Stimulated activated naive B cell treated with anti-CD40 and anti-IgM and Interleukin-4, amounts not matched to agents 10 μg/mL and 1 μg/mL and 100 μg/mL, for 72 hours (primary cell): ENCODE data around the gene SAE1.

Experiments used
- ATAC-seq, 2 donors: fragments of 150-1000 bp; cut with Tn5 transposase; replicated peaks; 2 replicates each; pipeline ENCODE4 v1.10.0; 2021; ENCODE audit warnings: moderate library complexity in 1 of 2
- DNase-seq: peaks from one replicate; pipeline ENCODE4 v3.0.0; 2021
- H3K27ac Mint-ChIP-seq: one replicate; pipeline ENCODE4 v1.8.0; 2022; ENCODE audit warnings: mild to moderate bottlenecking, mixed read lengths
- H3K27me3 Mint-ChIP-seq, 2 donors: one replicate each; pipeline ENCODE4 v1.8.0; 2022; ENCODE audit warnings: mixed read lengths in 2 of 2
- H3K36me3 Mint-ChIP-seq, 2 donors: one replicate each; pipeline ENCODE4 v1.8.0; 2022; ENCODE audit warnings: mixed read lengths in 2 of 2, mild to moderate bottlenecking in 1 of 2
- H3K4me1 Mint-ChIP-seq, 2 donors: one replicate each; pipeline ENCODE4 v1.8.0; 2022; ENCODE audit warnings: mixed read lengths in 2 of 2, mild to moderate bottlenecking in 1 of 2
- H3K4me3 Mint-ChIP-seq, 2 donors: one replicate each; pipeline ENCODE4 v1.8.0; 2022; ENCODE audit warnings: mild to moderate bottlenecking in 2 of 2, mixed read lengths in 2 of 2, moderate library complexity in 1 of 2
- H3K9me3 Mint-ChIP-seq, 2 donors: one replicate each; pipeline ENCODE4 v1.8.0; 2022; ENCODE audit warnings: mixed read lengths in 2 of 2, mild to moderate bottlenecking in 1 of 2

Gene SAE1

GRCh38 chr19:47221080-47221841 lies 90.6 kb downstream of the SAE1 start:
- Mint-ChIP-seq H3K4me1 (peaks cover 3 to 5% of the 10 kb centered on the region in 2 donors), H3K4me3 (peak overlapping the region in 1 of 2 donors; percentile 28), H3K36me3 (peaks cover 4 to 6% of the 10 kb centered on the region in 2 donors), H3K27me3 (no peaks in the 10 kb centered on the region), H3K9me3 (no peaks in the 10 kb centered on the region), H3K27ac (no peak overlapping the region)
- DNase-seq (no peak), ATAC-seq (no peak)

GRCh38 chr19:47221890-47222289 lies 91.3 kb downstream of the SAE1 start:
- Mint-ChIP-seq H3K4me3 (no peak overlapping the region), H3K36me3 (peaks cover 4 to 6% of the 10 kb centered on the region in 2 donors), H3K9me3 (no peaks in the 10 kb centered on the region), H3K4me1 (peaks cover 4 to 9% of the 10 kb centered on the region in 2 donors), H3K27me3 (no peaks in the 10 kb centered on the region), H3K27ac (no peak overlapping the region)
- DNase-seq (no peak), ATAC-seq (no peak)

- H3K27me3 Mint-ChIP-seq: no peaks in the 10 kb centered on the region
- peak overlapping the region; percentile 84 for H3K4me3 Mint-ChIP-seq
- peak overlapping the region; percentile 88 for H3K27ac Mint-ChIP-seq
- ATAC-seq: peak; percentile 70 to 71
- H3K4me1 Mint-ChIP-seq: peaks cover 6 to 19% of the 10 kb centered on the region in 2 donors
- DNase-seq: peak; percentile 81
- H3K36me3 Mint-ChIP-seq: peaks cover 3 to 5% of the 10 kb centered on the region in 2 donors
- H3K9me3 Mint-ChIP-seq: no peaks in the 10 kb centered on the region
Measured at GRCh38 chr19:47225746-47226425, 95.3 kb downstream of the SAE1 start.

- peak; percentile 21 to 33 for ATAC-seq
- no peaks in the 10 kb centered on the region for H3K27me3 Mint-ChIP-seq
- H3K36me3 Mint-ChIP-seq: peaks cover 0 to 3% of the 10 kb centered on the region in 2 donors
- no peaks in the 10 kb centered on the region for H3K9me3 Mint-ChIP-seq
- H3K4me1 Mint-ChIP-seq: peaks cover 10 to 23% of the 10 kb centered on the region in 2 donors
- peak; percentile 58 for DNase-seq
- peak overlapping the region; percentile 94 for H3K27ac Mint-ChIP-seq
- peak overlapping the region; percentile 84 for H3K4me3 Mint-ChIP-seq
Measured at GRCh38 chr19:47226426-47227351, 96.1 kb downstream of the SAE1 start.

- no peaks in the 10 kb centered on the region for H3K9me3 Mint-ChIP-seq
- H3K36me3 Mint-ChIP-seq: peaks cover 0 to 3% of the 10 kb centered on the region in 2 donors
- DNase-seq (peak; percentile 69), ATAC-seq (peak; percentile 23 to 26)
- peak overlapping the region; percentile 94 for H3K27ac Mint-ChIP-seq
- no peaks in the 10 kb centered on the region for H3K27me3 Mint-ChIP-seq
- H3K4me1 Mint-ChIP-seq: peaks cover 16 to 32% of the 10 kb centered on the region in 2 donors
- peak overlapping the region; percentile 84 for H3K4me3 Mint-ChIP-seq
Measured at GRCh38 chr19:47227352-47228167, 96.9 kb downstream of the SAE1 start.

- ATAC-seq (peak; percentile 22 to 23), DNase-seq (peak; percentile 35)
- Mint-ChIP-seq H3K9me3 (no peaks in the 10 kb centered on the region), H3K27ac (no peak overlapping the region), H3K36me3 (peaks cover 0 to 3% of the 10 kb centered on the region in 2 donors), H3K4me3 (peak overlapping the region; percentile 84), H3K27me3 (no peaks in the 10 kb centered on the region), H3K4me1 (peaks cover 20 to 37% of the 10 kb centered on the region in 2 donors)
Measured at GRCh38 chr19:47228168-47228936, 97.7 kb downstream of the SAE1 start.

- Mint-ChIP-seq H3K27ac (no peak overlapping the region), H3K4me1 (peaks cover 20 to 37% of the 10 kb centered on the region in 2 donors), H3K27me3 (no peaks in the 10 kb centered on the region), H3K9me3 (no peaks in the 10 kb centered on the region), H3K36me3 (no peaks in the 10 kb centered on the region), H3K4me3 (no peak overlapping the region)
- no peak for DNase-seq
- ATAC-seq: no peak
Measured at GRCh38 chr19:47228937-47229675, 98.5 kb downstream of the SAE1 start.

- Mint-ChIP-seq H3K4me3 (no peak overlapping the region), H3K36me3 (no peaks in the 10 kb centered on the region), H3K27me3 (no peaks in the 10 kb centered on the region), H3K4me1 (peaks cover 20 to 37% of the 10 kb centered on the region in 2 donors), H3K27ac (no peak overlapping the region), H3K9me3 (no peaks in the 10 kb centered on the region)
- DNase-seq (no peak), ATAC-seq (no peak)
Measured at GRCh38 chr19:47229676-47230053, 99.0 kb downstream of the SAE1 start.

- ATAC-seq (peak; percentile 12 to 21), DNase-seq (peak; percentile 61)
- no peak overlapping the region for H3K27ac Mint-ChIP-seq
- peak overlapping the region; percentile 31 to 51 for H3K4me3 Mint-ChIP-seq
- H3K27me3 Mint-ChIP-seq: no peaks in the 10 kb centered on the region
- H3K36me3 Mint-ChIP-seq: no peaks in the 10 kb centered on the region
- no peaks in the 10 kb centered on the region for H3K9me3 Mint-ChIP-seq
- H3K4me1 Mint-ChIP-seq: peaks cover 20 to 36% of the 10 kb centered on the region in 2 donors
Measured at GRCh38 chr19:47230054-47230920, 99.7 kb downstream of the SAE1 start.

- ATAC-seq (no peak), DNase-seq (no peak)
- Mint-ChIP-seq H3K36me3 (no peaks in the 10 kb centered on the region), H3K4me3 (peak within 1 kb of the TSS; percentile 62 to 76), H3K4me1 (peaks cover 17 to 32% of the 10 kb centered on the region in 2 donors), H3K27me3 (no peaks in the 10 kb centered on the region), H3K9me3 (no peaks in the 10 kb centered on the region), H3K27ac (peak within 1 kb of the TSS; percentile 72)
Measured at GRCh38 chr19:47230921-47231214, 100.2 kb downstream of the SAE1 start, which contains the start of gene BBC3. Gene BBC3 (minus strand): TSS chr19:47231199. CDS start chr19:47228431, 2,768 bp downstream.

- peak overlapping the region; percentile 72 for H3K27ac Mint-ChIP-seq
- peak; percentile 79 for DNase-seq
- ATAC-seq: peak; percentile 53 to 64
- H3K4me3 Mint-ChIP-seq: peak overlapping the region; percentile 62 to 76
- no peaks in the 10 kb centered on the region for H3K36me3 Mint-ChIP-seq
- H3K4me1 Mint-ChIP-seq: peaks cover 17 to 32% of the 10 kb centered on the region in 2 donors
- no peaks in the 10 kb centered on the region for H3K9me3 Mint-ChIP-seq
- no peaks in the 10 kb centered on the region for H3K27me3 Mint-ChIP-seq
Measured at GRCh38 chr19:47231215-47232054, 100.8 kb downstream of the SAE1 start.
